HEK293 (cell line): Measurements from ENCODE around the gene PRMT2.

Experiments
- CTCF ChIA-PET: fragments of 350-600 bp; formaldehyde crosslinking; extraction: SDS; loops from one replicate; lab custom pipeline; 2021; ENCODE audit warnings: antibody characterized with exemption; lab: Yijun Ruan, JAX
- POLR2A ChIA-PET: fragments of 300-600 bp; formaldehyde crosslinking; extraction: SDS; loops from one replicate; lab custom pipeline; 2020; ENCODE audit warnings: antibody characterized with exemption, inconsistent platforms; lab: Yijun Ruan, JAX
- H3K27ac ChIP-seq: fragments of 200-500 bp; sonication (Bioruptor generic); 2 replicates; pipeline ENCODE4 v1.5.1; 2014; ENCODE audit warnings: low read depth, low read length, control low read depth, inconsistent platforms; ENCODE audit errors: extremely low read depth
- H3K36me3 ChIP-seq, 2 experiments: fragments of 200-500 bp in 1 of 2; sonication (Bioruptor generic) in 1 of 2; 1 replicate in 1 of 2; 2 replicates in 1 of 2; pipeline ENCODE4 v1.5.1; 2014 to 2017; ENCODE audit warnings: inconsistent platforms in 2 of 2, low read length in 2 of 2; ENCODE audit not compliant: control insufficient read depth in 2 of 2, insufficient read depth in 1 of 2
- H3K4me1 ChIP-seq: fragments of 200-500 bp; sonication (Bioruptor generic); 2 replicates; pipeline ENCODE4 v1.5.1; 2014; ENCODE audit warnings: mild to moderate bottlenecking, low read length, inconsistent platforms; ENCODE audit not compliant: control insufficient read depth, insufficient read depth
- H3K4me3 ChIP-seq: 2 replicates; pipeline ENCODE4 v1.5.1; 2011; ENCODE audit warnings: low read depth, mild to moderate bottlenecking, control low read depth, low read length, moderate library complexity
- H3K9me3 ChIP-seq: fragments of 200-500 bp; sonication (Bioruptor generic); 2 replicates; pipeline ENCODE4 v1.5.1; 2014; ENCODE audit warnings: low read depth, low read length, inconsistent platforms; ENCODE audit not compliant: control insufficient read depth, insufficient read depth
- FEZF1 ChIP-seq: fragments of 450-650 bp; formaldehyde crosslinking; IDR thresholded peaks from 2 replicates; pipeline ENCODE4 v1.5.1; 2016; ENCODE audit warnings: missing biosample characterization, missing genetic modification characterization
- GLIS1 ChIP-seq: fragments of 450-650 bp; formaldehyde crosslinking; IDR thresholded peaks from 2 replicates; pipeline ENCODE4 v1.5.1; 2016; ENCODE audit warnings: missing biosample characterization, missing genetic modification characterization
- ZBTB10 ChIP-seq: fragments of 450-650 bp; formaldehyde crosslinking; IDR thresholded peaks from 2 replicates; pipeline ENCODE4 v1.5.1; 2016; ENCODE audit warnings: missing biosample characterization, missing genetic modification characterization
- ZBTB26 ChIP-seq: fragments of 450-650 bp; formaldehyde crosslinking; optimal IDR thresholded peaks from 2 replicates; pipeline ENCODE3; 2016; ENCODE audit warnings: missing biosample characterization, mild to moderate bottlenecking, missing genetic modification characterization
- ZFHX2 ChIP-seq: fragments of 450-650 bp; formaldehyde crosslinking; conservative IDR thresholded peaks from 2 replicates; pipeline ENCODE4 v1.5.1; 2016; ENCODE audit warnings: missing biosample characterization, missing genetic modification characterization
- ZNF140 ChIP-seq: fragments of 450-650 bp; formaldehyde crosslinking; IDR thresholded peaks from 2 replicates; pipeline ENCODE4 v1.5.1; 2016; ENCODE audit warnings: missing biosample characterization, missing genetic modification characterization
- ZNF157 ChIP-seq: fragments of 450-650 bp; formaldehyde crosslinking; IDR thresholded peaks from 2 replicates; pipeline ENCODE4 v1.5.1; 2016; ENCODE audit warnings: missing biosample characterization, missing genetic modification characterization
- ZNF354C ChIP-seq: fragments of 450-650 bp; formaldehyde crosslinking; IDR thresholded peaks from 2 replicates; pipeline ENCODE4 v1.5.1; 2016; ENCODE audit warnings: missing biosample characterization, missing genetic modification characterization, low read depth, borderline replicate concordance
- ZNF362 ChIP-seq: fragments of 450-650 bp; formaldehyde crosslinking; IDR thresholded peaks from 2 replicates; pipeline ENCODE4 v1.5.1; 2016; ENCODE audit warnings: missing biosample characterization, missing genetic modification characterization
- ZNF37A ChIP-seq: fragments of 450-650 bp; IDR thresholded peaks from 2 replicates; pipeline ENCODE4 v1.5.1; 2018; ENCODE audit warnings: missing biosample characterization, missing genetic modification characterization
- ZNF391 ChIP-seq: fragments of 450-650 bp; formaldehyde crosslinking; IDR thresholded peaks from 2 replicates; pipeline ENCODE4 v1.5.1; 2016; ENCODE audit warnings: low read depth, missing biosample characterization, missing genetic modification characterization, borderline replicate concordance
- ZNF514 ChIP-seq: fragments of 450-650 bp; formaldehyde crosslinking; IDR thresholded peaks from 2 replicates; pipeline ENCODE4 v1.5.1; 2016; ENCODE audit warnings: missing biosample characterization, missing genetic modification characterization
- ZNF580 ChIP-seq: fragments of 450-650 bp; formaldehyde crosslinking; IDR thresholded peaks from 2 replicates; pipeline ENCODE4 v1.5.1; 2016; ENCODE audit warnings: missing biosample characterization, missing genetic modification characterization
- ZNF639 ChIP-seq: fragments of 450-650 bp; formaldehyde crosslinking; IDR thresholded peaks from 2 replicates; pipeline ENCODE4 v1.5.1; 2016; ENCODE audit warnings: missing biosample characterization, missing genetic modification characterization
- ZNF677 ChIP-seq: fragments of 450-650 bp; IDR thresholded peaks from 2 replicates; pipeline ENCODE4 v1.5.0; 2018; ENCODE audit warnings: missing biosample characterization, mild to moderate bottlenecking, missing genetic modification characterization, moderate library complexity
- ZNF768 ChIP-seq: fragments of 450-650 bp; formaldehyde crosslinking; IDR thresholded peaks from 2 replicates; pipeline ENCODE4 v1.5.1; 2018; ENCODE audit warnings: missing biosample characterization, mild to moderate bottlenecking, missing genetic modification characterization
- ZNF777 ChIP-seq: fragments of 450-650 bp; formaldehyde crosslinking; IDR thresholded peaks from 2 replicates; pipeline ENCODE4 v1.5.1; 2017; ENCODE audit warnings: missing biosample characterization, missing genetic modification characterization, borderline replicate concordance

PRMT2 gene

GRCh38 chr21:46661211-46661625, 25.7 kb downstream of the PRMT2 start:
- Histone ChIP-seq H3K4me1 (no peaks in the 10 kb centered on the region), H3K4me3 (no peak overlapping the region), H3K36me3 (peaks cover 5 to 29% of the 10 kb centered on the region in 2 experiments), H3K9me3 (no peaks in the 10 kb centered on the region), H3K27ac (peak overlapping the region; percentile 53; the same call in 1 of the 2 replicates)
- TF ChIP-seq ZNF37A (tag by site-specific recombination) (no peak), ZNF514 (tag by site-specific recombination) (no peak), FEZF1 (tag by site-specific recombination) (no peak), ZNF777 (no peak), ZFHX2 (tag by site-specific recombination) (no peak), GLIS1 (tag by site-specific recombination) (no peak), ZNF639 (no peak), ZNF354C (tag by site-specific recombination) (no peak), ZBTB26 (tag by site-specific recombination) (peak; percentile 11)
- ChIA-PET CTCF (interaction anchor here (0.7 to 1.6 kb wide), 8 partner anchors 8 to 1323 kb away, joined by 3 to 11 read pairs (median 4); a partner anchor contains a TSS), POLR2A (no interaction called here)

GRCh38 chr21:46661642-46662366, 26.3 kb downstream of the PRMT2 start:
- no peak overlapping the region for H3K4me3 ChIP-seq
- POLR2A ChIA-PET = no interaction called here
- TF ChIP-seq ZBTB10 (tag by site-specific recombination) (peak; percentile 33; the same call in 1 of the 2 replicates), ZNF580 (tag by site-specific recombination) (no peak)
- TF ChIP-seq, all 188 proteins: peak for 1
- peaks cover 5 to 29% of the 10 kb centered on the region in 2 experiments for H3K36me3 ChIP-seq
- H3K27ac ChIP-seq = peak overlapping the region; percentile 53; the same call in 1 of the 2 replicates
- H3K9me3 ChIP-seq = no peaks in the 10 kb centered on the region
- CTCF ChIA-PET = interaction anchor here (0.7 to 1.6 kb wide), 8 partner anchors 8 to 1323 kb away, joined by 3 to 11 read pairs (median 4); a partner anchor contains a TSS
- H3K4me1 ChIP-seq = no peaks in the 10 kb centered on the region

GRCh38 chr21:46662367-46662654, 26.8 kb downstream of the PRMT2 start:
- H3K4me3 ChIP-seq = no peak overlapping the region
- peaks cover 5 to 29% of the 10 kb centered on the region in 2 experiments for H3K36me3 ChIP-seq
- H3K27ac ChIP-seq = no peak overlapping the region
- ChIA-PET POLR2A (no interaction called here), CTCF (interaction anchor here (1.6 kb wide), 1 partner anchor 10 kb away, joined by 11 read pairs; no protein-coding TSS in a partner anchor)
- TF ChIP-seq ZNF362 (no peak), ZNF391 (tag by site-specific recombination) (no peak), FEZF1 (tag by site-specific recombination) (no peak), ZNF157 (no peak), ZNF768 (no peak), ZNF677 (tag by site-specific recombination) (no peak), ZNF140 (tag by site-specific recombination) (no peak)
- H3K4me1 ChIP-seq = no peaks in the 10 kb centered on the region
- no peaks in the 10 kb centered on the region for H3K9me3 ChIP-seq
